HT1080 (cell line): ENCODE measurements around the gene EMC10. TPM values are rescaled to one million over a fixed set of nuclear protein-coding genes. Genes with fewer than 3 reads are reported as not detected.
"Not testable (repeated sequence)": the region's sequence is repeated elsewhere in the genome, so short reads cannot be mapped to it uniquely, and the experiment has no call there.

Experiments used
- DNase-seq: peaks from one replicate; pipeline ENCODE4 v3.0.0-alpha.2; 2015; ENCODE audit warnings: low read depth
- polyA plus RNA-seq, 2 experiments: library from polyadenylated mRNA; depleted of rRNA; stranded (reverse); fragments of >200 nt; gene quantifications; 2 replicates each; pipeline ENCODE4 v1.2.3, GENCODE V29; 2015
- total RNA-seq: library from RNA; depleted of rRNA; stranded (reverse); fragments of >200 nt; shearing (Covaris generic); gene quantifications from 2 replicates; pipeline ENCODE4 v1.2.3, GENCODE V29; 2014; rRNA removed

The EMC10 gene
- 101 and 102 TPM in 2 replicates for total RNA-seq
- 117 and 147 TPM in 2 replicates for polyA plus RNA-seq (2015; cell fraction: cytosol; rRNA removed)
- polyA plus RNA-seq (2015; cell fraction: nucleus; rRNA removed) = 82.9 and 92.3 TPM in 2 replicates

DNA sequence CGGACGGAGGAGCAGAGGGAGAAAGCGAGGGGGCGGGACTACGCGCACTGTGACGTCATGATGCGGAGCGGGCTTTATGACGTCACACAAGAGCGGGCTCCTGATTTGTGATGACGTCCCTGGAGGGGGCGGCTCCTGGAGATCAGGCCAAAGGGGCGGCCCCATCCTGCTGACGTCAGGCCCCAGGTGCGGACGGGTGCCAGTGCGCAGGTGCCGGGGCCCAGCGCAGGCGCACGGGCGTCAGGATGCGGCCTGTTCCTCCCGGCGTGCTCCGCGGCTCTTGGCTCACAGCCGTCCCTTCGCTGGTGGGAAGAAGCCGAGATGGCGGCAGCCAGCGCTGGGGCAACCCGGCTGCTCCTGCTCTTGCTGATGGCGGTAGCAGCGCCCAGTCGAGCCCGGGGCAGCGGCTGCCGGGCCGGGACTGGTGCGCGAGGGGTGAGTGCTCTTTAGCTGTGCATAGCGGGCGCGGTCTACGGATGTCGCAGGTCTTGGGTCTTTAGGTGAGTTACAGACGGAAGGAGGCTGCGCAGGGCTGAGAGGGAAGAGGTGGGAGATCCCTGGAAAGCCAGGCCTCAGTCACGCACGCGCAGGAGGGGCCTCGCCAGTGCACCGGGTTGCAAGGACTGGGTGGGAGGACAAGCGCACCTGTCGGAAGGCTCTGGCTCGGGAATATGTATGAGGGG is at the start of gene EMC10, which contains the start of gene GARIN5A:
TSS of gene EMC10 (plus strand) at position 284 of the 683 bp plus-strand sequence. CDS start at position 322, 38 bp downstream.
TSS of gene GARIN5A (minus strand) at position 625 of the 683 bp plus-strand sequence. CDS start at position 165, 460 bp downstream.
- DNase-seq = peak; percentile 84

- DNase-seq = no peak
These were observed 48.9 kb upstream of the EMC10 start for GRCh38 chr19:50427318-50427925.

DNA sequence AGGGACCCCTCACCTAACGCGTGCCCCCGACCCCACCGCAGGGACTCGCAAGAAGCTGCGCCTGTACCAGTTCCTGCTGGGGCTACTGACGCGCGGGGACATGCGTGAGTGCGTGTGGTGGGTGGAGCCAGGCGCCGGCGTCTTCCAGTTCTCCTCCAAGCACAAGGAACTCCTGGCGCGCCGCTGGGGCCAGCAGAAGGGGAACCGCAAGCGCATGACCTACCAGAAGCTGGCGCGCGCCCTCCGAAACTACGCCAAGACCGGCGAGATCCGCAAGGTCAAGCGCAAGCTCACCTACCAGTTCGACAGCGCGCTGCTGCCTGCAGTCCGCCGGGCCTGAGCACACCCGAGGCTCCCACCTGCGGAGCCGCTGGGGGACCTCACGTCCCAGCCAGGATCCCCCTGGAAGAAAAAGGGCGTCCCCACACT is 48.3 kb upstream of the EMC10 start:
- DNase-seq = no peak

DNA sequence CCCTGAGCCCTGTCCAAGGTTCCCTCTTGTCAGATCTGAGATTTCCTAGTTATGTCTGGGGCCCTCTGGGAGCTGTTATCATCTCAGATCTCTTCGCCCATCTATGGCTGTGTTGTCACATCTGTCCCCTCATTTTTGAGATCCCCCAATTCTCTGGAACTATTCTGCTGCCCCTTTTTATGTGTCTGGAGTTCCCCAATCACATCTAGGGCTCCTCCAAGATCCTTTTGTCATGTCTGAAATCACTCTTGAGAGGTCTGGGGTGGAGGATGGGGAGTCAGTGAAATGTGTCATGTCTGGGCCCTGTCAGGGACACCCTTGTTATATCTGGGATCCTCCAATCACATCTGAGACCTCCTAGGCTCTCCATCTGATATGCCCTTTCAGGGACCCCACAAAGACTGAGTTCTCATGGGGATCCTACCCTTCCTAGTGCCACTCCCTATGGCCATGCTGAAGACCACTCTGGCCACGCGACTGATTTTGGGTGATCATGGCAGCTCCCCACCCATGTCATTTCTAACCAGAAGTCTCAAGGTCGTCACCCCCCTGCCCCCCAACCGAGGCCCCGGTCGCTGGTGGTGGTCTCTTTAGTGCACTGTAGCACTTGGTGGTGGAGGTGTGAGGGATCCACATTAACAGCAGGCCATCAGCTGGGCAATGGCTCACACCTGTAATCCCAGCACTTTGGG is 47.4 kb upstream of the EMC10 start:
- DNase-seq = no peak

GRCh38 chr19:50430888-50431342 is 45.4 kb upstream of the EMC10 start:
- DNase-seq = no peak

DNA sequence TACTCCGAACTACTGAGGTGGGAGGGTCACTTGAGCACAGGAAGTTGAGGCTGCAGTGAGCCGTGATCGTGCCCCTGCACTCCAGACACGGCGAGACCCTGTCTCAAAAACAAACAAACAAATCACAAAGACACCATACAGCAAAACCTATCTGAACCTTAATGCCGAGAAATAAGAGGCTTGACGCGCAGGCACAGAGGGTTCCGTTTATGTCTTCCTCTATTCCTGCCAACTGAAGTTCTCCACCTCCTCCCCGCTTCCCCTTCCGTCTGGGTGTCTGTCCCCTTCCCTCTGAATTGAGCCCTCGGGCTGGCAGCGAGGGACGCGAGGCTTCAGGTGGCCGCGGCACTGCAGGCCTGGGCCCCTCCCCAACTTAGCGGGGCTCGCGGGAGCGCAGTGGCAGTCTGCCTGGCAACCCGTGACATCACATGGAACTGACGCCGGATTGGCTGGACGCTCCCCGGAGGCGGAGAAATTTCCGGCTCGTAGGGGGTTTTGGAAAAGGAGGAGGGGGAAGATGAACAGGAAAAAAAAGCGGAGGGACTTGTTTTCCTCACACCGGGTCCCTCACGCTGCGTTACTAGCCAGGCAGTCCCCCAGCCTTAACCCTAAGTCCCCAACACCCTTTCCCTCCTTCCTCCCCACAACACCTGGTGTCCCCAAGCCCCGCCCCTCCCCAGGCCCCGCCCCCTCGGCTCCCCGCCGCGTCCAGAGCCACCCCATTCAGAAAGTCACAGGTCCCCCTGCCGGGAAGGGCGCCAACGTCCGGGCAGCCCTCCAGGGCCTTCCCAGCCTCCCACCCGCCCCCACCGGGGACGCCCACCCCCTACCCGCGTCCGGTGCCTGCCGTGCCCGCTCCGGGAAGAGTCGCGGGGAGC is 44.7 kb upstream of the EMC10 start:
- DNase-seq = peak; percentile 53

- no peak for DNase-seq
These were observed 43.9 kb upstream of the EMC10 start, which contains the start of gene MYBPC2 for GRCh38 chr19:50432221-50433028. TSS of gene MYBPC2 (plus strand) at chr19:50432892. CDS start at chr19:50432954, 62 bp downstream.

GRCh38 chr19:50433201-50434180 is 42.8 kb upstream of the EMC10 start:
- no peak for DNase-seq

GRCh38 chr19:50434525-50434924 is 41.8 kb upstream of the EMC10 start:
- DNase-seq = no peak

GRCh38 chr19:50435221-50435620 is 41.1 kb upstream of the EMC10 start:
- no peak for DNase-seq

GRCh38 chr19:50435627-50436026 is 40.7 kb upstream of the EMC10 start:
- DNase-seq = no peak

- no peak for DNase-seq
These were observed 38.4 kb upstream of the EMC10 start for GRCh38 chr19:50437862-50438449.

DNA sequence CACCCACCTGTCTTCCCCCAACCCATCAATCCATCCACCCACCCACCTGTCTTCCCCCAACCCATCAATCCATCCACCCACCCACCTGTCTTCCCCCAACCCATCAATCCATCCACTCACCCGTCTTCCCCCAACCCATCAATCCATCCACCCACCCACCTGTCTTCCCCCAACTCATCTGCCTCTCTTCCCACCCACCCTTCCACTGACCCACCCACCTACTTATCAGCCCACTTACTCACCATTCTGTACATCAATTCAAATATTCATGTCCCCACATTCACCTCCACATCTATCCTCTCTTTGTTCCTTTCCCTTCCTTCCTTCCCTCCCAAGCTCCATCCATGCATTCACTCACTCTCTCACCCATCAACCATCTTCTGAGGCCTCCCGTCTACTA is 37.2 kb upstream of the EMC10 start:
- DNase-seq = not testable (repeated sequence)

GRCh38 chr19:50444059-50444458 is 32.2 kb upstream of the EMC10 start:
- no peak for DNase-seq

DNA sequence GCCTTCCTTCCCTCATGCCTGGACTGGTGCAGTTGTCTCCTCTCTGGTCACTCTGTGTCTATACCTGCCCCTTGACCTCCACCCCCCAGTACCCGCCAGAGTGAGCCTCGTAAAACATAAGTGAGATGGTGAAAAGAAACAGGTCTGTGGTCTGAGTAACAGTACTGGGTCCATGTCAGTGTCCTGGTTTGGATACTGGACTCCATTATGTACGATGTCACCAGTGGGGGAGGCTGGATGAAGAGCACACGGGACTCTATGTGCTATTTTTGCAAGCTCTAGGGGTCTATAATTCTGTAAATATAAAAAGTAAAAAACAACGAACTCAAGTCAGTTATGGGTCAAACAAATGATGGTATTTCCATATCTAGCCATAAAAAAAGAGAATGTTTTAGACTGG is 29.3 kb upstream of the EMC10 start:
- no peak for DNase-seq

GRCh38 chr19:50447750-50448149 is 28.6 kb upstream of the EMC10 start:
- no peak for DNase-seq

DNA sequence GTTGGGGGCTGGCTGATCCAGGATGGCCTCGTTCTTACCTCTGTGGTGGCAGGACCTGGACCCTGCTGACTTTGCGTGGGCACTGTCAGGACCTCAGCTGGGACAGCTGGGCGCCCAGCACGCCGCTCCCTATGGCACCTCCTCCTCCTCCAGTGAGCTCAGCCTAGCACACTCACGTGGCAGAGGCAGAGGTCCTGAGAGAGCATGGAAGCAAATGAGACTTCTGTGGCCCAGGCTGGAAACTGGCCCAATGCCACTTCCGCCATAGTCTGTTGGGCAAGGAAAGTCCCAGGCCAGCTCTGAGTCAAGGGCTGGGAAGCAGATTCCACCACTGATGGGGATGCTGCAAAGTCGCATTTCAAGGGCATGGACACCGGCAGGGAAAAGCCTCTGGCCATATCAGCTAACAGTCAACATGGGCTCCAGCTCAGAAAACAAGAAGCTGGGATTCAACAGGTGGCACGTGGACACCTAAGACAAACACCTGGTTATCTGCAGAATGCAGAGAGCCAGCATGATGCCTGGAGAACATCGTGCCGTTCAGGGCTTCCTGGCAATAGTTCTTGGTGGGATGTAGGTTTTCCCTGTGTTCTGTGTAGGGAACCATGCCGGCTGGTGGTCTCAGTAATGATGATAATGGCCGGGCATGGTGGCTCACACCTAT is 26.9 kb upstream of the EMC10 start:
- DNase-seq = peak; percentile 61
